ENCODE measurements around the gene MAN1A1. TPM values are rescaled to one million over a fixed set of nuclear protein-coding genes. Genes with fewer than 3 reads are reported as not detected.

Gene MAN1A1
- total RNA-seq, 4 donors from 2014 or later, result 71.7 to 170 (median 128) TPM

GRCh38 chr6:119129968-119130484 lies 219.5 kb downstream of the MAN1A1 start:
- no peaks in the 10 kb centered on the region for H3K27me3 ChIP-seq
- H3K9me3 ChIP-seq, result no peaks in the 10 kb centered on the region
- no peaks in the 10 kb centered on the region for H3K36me3 ChIP-seq
- intact Hi-C loops (cut with DNase I), result no loop called here
- H3K4me3 ChIP-seq (replicated peaks in 1 of 3), result no peak overlapping the region
- DNase-seq, result no peak
- H3K27ac ChIP-seq, result no peak overlapping the region
- H3K4me1 ChIP-seq, result no peaks in the 10 kb centered on the region
- 56 to 78% methylated on average over 2 of the region's 2 CpGs for WGBS, 2 donors
- no peak for TF ChIP-seq POLR2A (IDR thresholded peaks at IDR 0.05)
- TF ChIP-seq, protein P1, sequence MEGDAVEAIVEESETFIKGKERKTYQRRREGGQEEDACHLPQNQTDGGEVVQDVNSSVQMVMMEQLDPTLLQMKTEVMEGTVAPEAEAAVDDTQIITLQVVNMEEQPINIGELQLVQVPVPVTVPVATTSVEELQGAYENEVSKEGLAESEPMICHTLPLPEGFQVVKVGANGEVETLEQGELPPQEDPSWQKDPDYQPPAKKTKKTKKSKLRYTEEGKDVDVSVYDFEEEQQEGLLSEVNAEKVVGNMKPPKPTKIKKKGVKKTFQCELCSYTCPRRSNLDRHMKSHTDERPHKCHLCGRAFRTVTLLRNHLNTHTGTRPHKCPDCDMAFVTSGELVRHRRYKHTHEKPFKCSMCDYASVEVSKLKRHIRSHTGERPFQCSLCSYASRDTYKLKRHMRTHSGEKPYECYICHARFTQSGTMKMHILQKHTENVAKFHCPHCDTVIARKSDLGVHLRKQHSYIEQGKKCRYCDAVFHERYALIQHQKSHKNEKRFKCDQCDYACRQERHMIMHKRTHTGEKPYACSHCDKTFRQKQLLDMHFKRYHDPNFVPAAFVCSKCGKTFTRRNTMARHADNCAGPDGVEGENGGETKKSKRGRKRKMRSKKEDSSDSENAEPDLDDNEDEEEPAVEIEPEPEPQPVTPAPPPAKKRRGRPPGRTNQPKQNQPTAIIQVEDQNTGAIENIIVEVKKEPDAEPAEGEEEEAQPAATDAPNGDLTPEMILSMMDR (IDR thresholded peaks at IDR 0.05), result no peak

DNA sequence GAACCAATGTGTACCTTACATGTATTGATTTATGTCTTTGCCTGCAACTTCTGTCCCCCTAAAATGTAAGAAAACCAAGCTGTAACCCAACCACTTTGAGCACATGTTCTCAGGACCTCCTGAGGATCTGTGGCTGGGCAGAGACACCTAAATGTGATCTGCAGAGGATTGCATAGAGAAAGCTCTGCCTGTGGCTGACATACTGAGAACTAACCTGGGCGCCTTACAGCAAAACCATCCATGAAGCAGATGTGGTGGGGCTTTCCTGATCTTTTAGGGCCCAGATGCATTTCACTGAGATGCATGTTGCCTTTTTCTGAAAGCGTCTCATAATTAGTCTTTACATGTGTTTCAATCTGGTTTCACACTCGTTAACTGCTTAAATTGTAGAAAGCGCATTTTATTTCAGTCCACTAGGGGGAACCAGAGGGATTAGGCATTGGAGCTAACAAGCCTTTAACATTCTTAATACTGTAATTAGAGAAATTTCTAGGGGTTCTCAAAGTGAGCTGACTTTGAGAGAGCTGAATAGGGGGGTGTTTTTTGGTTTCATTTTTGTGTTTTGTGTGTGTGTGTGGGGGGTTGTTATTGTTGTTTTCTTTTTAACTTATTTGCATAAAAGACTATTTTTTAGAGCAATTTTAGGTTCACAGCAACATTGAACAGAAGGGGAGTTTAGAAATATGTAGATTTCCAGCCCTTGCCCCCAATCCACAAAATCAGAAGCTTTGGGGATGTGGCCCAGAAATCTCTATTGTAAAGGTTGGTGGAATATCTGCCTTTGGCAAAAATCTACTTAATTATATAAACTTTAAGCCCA lies 220.2 kb downstream of the MAN1A1 start:
- no peaks in the 10 kb centered on the region for H3K4me1 ChIP-seq
- H3K27me3 ChIP-seq, result no peaks in the 10 kb centered on the region
- no peak for DNase-seq
- intact Hi-C loops (cut with DNase I), result no loop called here
- H3K4me3 ChIP-seq (replicated peaks in 1 of 3), result no peak overlapping the region
- no peaks in the 10 kb centered on the region for H3K9me3 ChIP-seq
- no peak overlapping the region for H3K27ac ChIP-seq
- 8 to 15% methylated on average over 4 of the region's 4 CpGs for WGBS, 2 donors
- H3K36me3 ChIP-seq, result no peaks in the 10 kb centered on the region
- TF ChIP-seq, protein P1 (IDR thresholded peaks at IDR 0.05), result peak; percentile 51 to 91 (median 68)
- TF ChIP-seq POLR2A (IDR thresholded peaks at IDR 0.05), result no peak

GRCh38 chr6:119128252-119128912 lies 221.2 kb downstream of the MAN1A1 start:
- Histone ChIP-seq H3K27ac (no peak overlapping the region), H3K27me3 (no peaks in the 10 kb centered on the region), H3K4me3 (replicated peaks in 1 of 3) (no peak overlapping the region), H3K36me3 (no peaks in the 10 kb centered on the region), H3K9me3 (no peaks in the 10 kb centered on the region), H3K4me1 (no peaks in the 10 kb centered on the region)
- 78 to 80% methylated on average over 2 of the region's 2 CpGs for WGBS, 2 donors
- intact Hi-C loops (cut with DNase I), result no loop called here
- TF ChIP-seq, protein P1 (IDR thresholded peaks at IDR 0.05), result no peak
- no peak for TF ChIP-seq POLR2A (IDR thresholded peaks at IDR 0.05)
- DNase-seq, result no peak

- Histone ChIP-seq H3K4me1 (no peaks in the 10 kb centered on the region), H3K27me3 (no peaks in the 10 kb centered on the region), H3K36me3 (no peaks in the 10 kb centered on the region), H3K27ac (no peak overlapping the region), H3K9me3 (no peaks in the 10 kb centered on the region), H3K4me3 (replicated peaks in 1 of 3) (no peak overlapping the region)
- no peak for DNase-seq
- 90 to 100% methylated on average over 1 of the region's 1 CpG for WGBS, 2 donors
- intact Hi-C loops (cut with DNase I), result no loop called here
- no peak for TF ChIP-seq POLR2A (IDR thresholded peaks at IDR 0.05)
- TF ChIP-seq, protein P1 (IDR thresholded peaks at IDR 0.05), result no peak
Measured at GRCh38 chr6:119127627-119128026, 221.9 kb downstream of the MAN1A1 start.

Small RNA genes lying within 50 kb of the gene (small RNA-seq; reads per million reads assigned to genes)
- gene AL022722.2, result not detected
- not detected for gene RNU6-194P

Data from thyroid gland (tissue), 4 donors.